Thoracic aorta (tissue), 2 donors: ENCODE data around the gene RTRAF. TPM values are rescaled to one million over a fixed set of nuclear protein-coding genes. Genes with fewer than 3 reads are reported as not detected.

ENCODE experiments used
- ATAC-seq: fragments of 150-250 bp; one replicate; pipeline ENCODE4 v1.8.0; 2017; ENCODE audit warnings: low read depth; ENCODE audit not compliant: insufficient number of reproducible peaks, low FRiP score
- DNase-seq: peaks from one replicate; pipeline ENCODE4 v3.0.0-alpha.2; 2020; ENCODE audit warnings: low spot score
- H3K27ac ChIP-seq, 2 donors: fragments of 200-600 bp; sonication (generic); 1 replicate in 1 of 2; 2 replicates in 1 of 2; pipeline ENCODE4 v1.5.1; 2016; ENCODE audit warnings: mild to moderate bottlenecking in 2 of 2, moderate library complexity in 2 of 2
- H3K27me3 ChIP-seq: fragments of 200-600 bp; sonication (generic); replicated peaks from 2 replicates; pipeline ENCODE4 v1.6.0; 2016; ENCODE audit warnings: mild to moderate bottlenecking; ENCODE audit not compliant: insufficient read depth
- H3K36me3 ChIP-seq: fragments of 200-600 bp; sonication (generic); one replicate; pipeline ENCODE4 v1.5.1; 2016
- H3K4me1 ChIP-seq, 2 donors: fragments of 200-600 bp; sonication (generic); 1 replicate in 1 of 2; 2 replicates in 1 of 2; pipeline versions ENCODE4 v1.5.1 to v1.6.0; 2016; ENCODE audit warnings: low read depth in 2 of 2, mild to moderate bottlenecking in 1 of 2; ENCODE audit not compliant: control insufficient read depth in 1 of 2
- H3K4me3 ChIP-seq: fragments of 200-600 bp; sonication (generic); 2 replicates; pipeline ENCODE4 v1.5.1; 2016; ENCODE audit warnings: mild to moderate bottlenecking
- H3K9me3 ChIP-seq: fragments of 200-600 bp; sonication (generic); 2 replicates; pipeline ENCODE4 v1.5.1; 2016
- CTCF ChIP-seq: fragments of 200-600 bp; sonication (generic); IDR thresholded peaks from one replicate; pipeline ENCODE4 v1.5.1; 2019; ENCODE audit warnings: antibody characterized with exemption
- total RNA-seq, 2 donors: library from RNA; depleted of rRNA; stranded (reverse); fragments of >200 nt; gene quantifications; one replicate each; pipeline versions ENCODE4 v1.1.0 to v1.2.3, GENCODE V29; 2016

Gene RTRAF
- total RNA-seq, 2 donors from 2014 or later = 36.9 to 44.8 TPM

GRCh38 chr14:52059649-52060048 lies 70.3 kb downstream of the RTRAF start:
- ATAC-seq = no peak
- no peaks in the 10 kb centered on the region for H3K36me3 ChIP-seq
- H3K4me1 ChIP-seq = peaks cover 23 to 38% of the 10 kb centered on the region in 2 donors
- no peak for DNase-seq
- H3K27ac ChIP-seq = peak overlapping the region; percentile 39 to 56
- H3K4me3 ChIP-seq = peak overlapping the region; percentile 15
- H3K27me3 ChIP-seq = no peaks in the 10 kb centered on the region
- no peaks in the 10 kb centered on the region for H3K9me3 ChIP-seq
- TF ChIP-seq CTCF = no peak

GRCh38 chr14:52060080-52060479 lies 70.7 kb downstream of the RTRAF start:
- Histone ChIP-seq H3K36me3 (no peaks in the 10 kb centered on the region), H3K4me3 (peak overlapping the region; percentile 15), H3K27me3 (no peaks in the 10 kb centered on the region), H3K27ac (peak overlapping the region; percentile 39 to 56), H3K4me1 (peaks cover 23 to 38% of the 10 kb centered on the region in 2 donors), H3K9me3 (no peaks in the 10 kb centered on the region)
- TF ChIP-seq CTCF = no peak
- DNase-seq (no peak), ATAC-seq (peak; percentile 29)

Other genes with a start within 250 kb of the RTRAF start
- 1 to 10 TPM; 8.7 to 9.3 TPM for gene GNG2, start 128.9 kb upstream of the RTRAF start, total RNA-seq
- gene NID2, start 79.5 kb downstream of the RTRAF start, total RNA-seq = 10 to 100 TPM; 21.0 to 33.3 TPM